HFF-Myc (cell line): Measurements from ENCODE around the gene MAB21L1.
A peak's percentile ranks its signal among the peaks of the same experiment; 100 is the strongest.

Source experiments
- DNase-seq: peaks from one replicate; pipeline ENCODE4 v3.0.0-alpha.2; 2011; ENCODE audit warnings: low read depth; ENCODE audit errors: extremely low read depth
- H3K4me3 ChIP-seq: replicated peaks from 2 replicates; pipeline ENCODE4 v1.5.1; 2011; ENCODE audit warnings: low read depth, mild to moderate bottlenecking, control low read depth, low read length
- CTCF ChIP-seq: IDR thresholded peaks from 2 replicates; pipeline ENCODE4 v1.5.1; 2012; ENCODE audit warnings: mild to moderate bottlenecking, low read depth, low read length, control low read depth; ENCODE audit errors: missing control alignments

Gene MAB21L1

GRCh38 chr13:35480346-35480745 lies 3.9 kb upstream of the MAB21L1 start:
- H3K4me3 ChIP-seq, result peak overlapping the region; percentile 76; the same call in 1 of the 2 replicates
- TF ChIP-seq CTCF, result no peak
- no peak for DNase-seq

GRCh38 chr13:35479706-35480105 lies 3.2 kb upstream of the MAB21L1 start:
- TF ChIP-seq CTCF, result no peak
- H3K4me3 ChIP-seq, result peak overlapping the region; percentile 76
- DNase-seq, result no peak

- peak overlapping the region; percentile 76 for H3K4me3 ChIP-seq
- TF ChIP-seq CTCF, result no peak
- DNase-seq, result no peak
These were observed 2.6 kb upstream of the MAB21L1 start for GRCh38 chr13:35479038-35479492.

GRCh38 chr13:35478271-35479037 lies 2.0 kb upstream of the MAB21L1 start:
- no peak for DNase-seq
- H3K4me3 ChIP-seq, result peak overlapping the region; percentile 76

GRCh38 chr13:35477386-35477946 lies 977 bp upstream of the MAB21L1 start:
- TF ChIP-seq CTCF, result no peak
- no peak for DNase-seq
- H3K4me3 ChIP-seq, result peak overlapping the region; percentile 76

More at GRCh38 chr13:35478271-35479037, 2.0 kb upstream of the MAB21L1 start:
- TF ChIP-seq CTCF, result no peak

- peak overlapping the region; percentile 76 for H3K4me3 ChIP-seq
- no peak for TF ChIP-seq CTCF
- DNase-seq, result no peak
These were observed 1.1 kb downstream of the MAB21L1 start for GRCh38 chr13:35475212-35475959.
